ENCODE measurements around the gene CEP290. TPM values are rescaled to one million over a fixed set of nuclear protein-coding genes. Genes with fewer than 3 reads are reported as not detected.

Gene CEP290
- 9.6 to 12.3 TPM (median 10.7 TPM) in 3 replicates for total RNA-seq (2021)
- Bru-seq, nascent RNA: percentile 67 among the genes with signal in this experiment
- long read RNA-seq, experiment 1, full-length matches to known transcripts: 4 of 27 reads
- long read RNA-seq, experiment 1, partial matches to known transcripts: 15 of 27 reads
- long read RNA-seq, experiment 1, other reads (novel, unspliced or antisense): 8 of 27 reads
- long read RNA-seq, experiment 2, partial matches to known transcripts: 3 of 11 reads
- long read RNA-seq, experiment 2, other reads (novel, unspliced or antisense): 8 of 11 reads
- long read RNA-seq, experiment 3, partial matches to known transcripts: 6 of 6 reads
- long read RNA-seq, experiment 3, other reads (novel, unspliced or antisense): 0 of 6 reads

DNA sequence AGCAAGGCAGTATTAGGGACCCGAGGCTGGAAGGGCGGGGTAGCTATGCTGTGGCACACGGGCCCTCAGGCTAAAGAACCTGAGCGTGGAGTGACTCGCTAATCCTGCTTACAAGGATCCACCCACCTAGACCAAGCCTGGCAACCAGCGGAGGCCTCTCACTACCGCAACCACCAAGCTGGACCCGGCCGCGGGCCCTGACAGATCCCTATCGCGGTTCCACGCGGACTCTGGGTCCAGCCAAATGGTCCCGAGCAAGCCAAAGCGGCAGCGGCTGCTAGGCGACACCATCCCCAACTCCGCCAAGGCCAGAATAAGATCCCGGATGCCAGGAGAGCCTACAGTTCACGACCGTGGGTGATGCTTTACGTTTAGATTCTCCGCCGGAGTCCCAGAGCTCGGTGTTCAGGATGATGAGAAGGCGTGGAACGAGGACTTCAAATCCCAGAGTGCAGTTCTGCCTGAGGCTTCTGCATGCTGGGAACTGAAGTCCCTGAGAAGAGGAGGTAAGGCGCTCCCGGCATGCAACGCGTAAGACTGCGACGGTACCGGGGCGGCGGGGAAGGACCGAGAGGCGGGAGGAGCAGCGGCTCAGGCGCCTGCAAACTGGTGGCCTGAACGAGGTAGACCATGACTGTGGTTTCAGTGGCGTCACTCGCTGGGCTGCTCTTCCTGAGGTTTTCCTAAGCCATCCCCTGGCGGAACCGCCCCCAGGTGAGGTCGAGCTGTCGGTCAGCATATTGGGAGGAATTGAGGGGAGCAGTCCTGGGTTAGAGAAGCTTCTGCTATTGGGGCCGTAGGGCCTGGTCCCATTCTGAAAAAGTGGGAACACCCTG, at the start of gene CEP290, which contains the start of gene TMTC3:
TSS of gene CEP290 (minus strand) at position 315 of the 836 bp plus-strand sequence. CDS start 781 bp downstream, outside the sequence.
TSS of gene TMTC3 (plus strand) at position 534 of the 836 bp plus-strand sequence. CDS start 6,009 bp downstream, outside the sequence.
- POLR2A ChIA-PET: interaction anchor here (0.7 kb wide), 1 partner anchor 436 kb away, joined by 3 read pairs; no protein-coding TSS in a partner anchor
- H3K4me1 Mint-ChIP-seq: peaks cover 35% of the 10 kb centered on the region
- ATAC-seq (peak; percentile 95), DNase-seq (ENCODE audit: low spot score) (peak; percentile 93)
- CTCF ChIA-PET: interaction anchor here (0.6 to 1.2 kb wide), 2 partner anchors 251 to 436 kb away, joined by 3 to 7 read pairs; no protein-coding TSS in a partner anchor
- no peaks in the 10 kb centered on the region for H3K9me3 Mint-ChIP-seq
- no peak for TF ChIP-seq ZNF317 (CRISPR knock-in tag; IDR thresholded peaks at IDR 0.05; ENCODE audit: borderline replicate concordance, low read depth)
- TF ChIP-seq ZNF396 (CRISPR knock-in tag; IDR thresholded peaks at IDR 0.05; ENCODE audit: borderline replicate concordance): no peak
- peak; percentile 45 for TF ChIP-seq GABPB1 (CRISPR knock-in tag; IDR thresholded peaks at IDR 0.05)
- no peak for TF ChIP-seq EMX1 (CRISPR knock-in tag; IDR thresholded peaks at IDR 0.05)
- peak; percentile 70 for TF ChIP-seq MAX (CRISPR knock-in tag; IDR thresholded peaks at IDR 0.05)
- TF ChIP-seq ZNF671 (CRISPR knock-in tag; IDR thresholded peaks at IDR 0.05): no peak
- peak; percentile 42; the same call in 1 of the 2 replicates for TF ChIP-seq USF2 (CRISPR knock-in tag; IDR thresholded peaks at IDR 0.05)
- TF ChIP-seq ETV6 (CRISPR knock-in tag; IDR thresholded peaks at IDR 0.05): peak; percentile 71
- 0 out of 2 replicates have a peak, but pooled peaks have one; percentile 20 for TF ChIP-seq GTF2I (CRISPR knock-in tag; conservative IDR thresholded peaks at IDR 0.05)
- TF ChIP-seq, protein P1, sequence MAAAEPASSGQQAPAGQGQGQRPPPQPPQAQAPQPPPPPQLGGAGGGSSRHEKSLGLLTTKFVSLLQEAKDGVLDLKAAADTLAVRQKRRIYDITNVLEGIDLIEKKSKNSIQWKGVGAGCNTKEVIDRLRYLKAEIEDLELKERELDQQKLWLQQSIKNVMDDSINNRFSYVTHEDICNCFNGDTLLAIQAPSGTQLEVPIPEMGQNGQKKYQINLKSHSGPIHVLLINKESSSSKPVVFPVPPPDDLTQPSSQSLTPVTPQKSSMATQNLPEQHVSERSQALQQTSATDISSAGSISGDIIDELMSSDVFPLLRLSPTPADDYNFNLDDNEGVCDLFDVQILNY (CRISPR knock-in tag; IDR thresholded peaks at IDR 0.05): 0 out of 2 replicates have a peak, but pooled peaks have one; percentile 15
- TF ChIP-seq ZNF121 (CRISPR knock-in tag; IDR thresholded peaks at IDR 0.05): peak; percentile 100
- peak; percentile 18; the same call in 1 of the 2 replicates for TF ChIP-seq FOXP4 (CRISPR knock-in tag; IDR thresholded peaks at IDR 0.05)
- TF ChIP-seq FOXK1 (CRISPR knock-in tag; IDR thresholded peaks at IDR 0.05): peak; percentile 36; the same call in 1 of the 2 replicates
- TF ChIP-seq, protein P2, sequence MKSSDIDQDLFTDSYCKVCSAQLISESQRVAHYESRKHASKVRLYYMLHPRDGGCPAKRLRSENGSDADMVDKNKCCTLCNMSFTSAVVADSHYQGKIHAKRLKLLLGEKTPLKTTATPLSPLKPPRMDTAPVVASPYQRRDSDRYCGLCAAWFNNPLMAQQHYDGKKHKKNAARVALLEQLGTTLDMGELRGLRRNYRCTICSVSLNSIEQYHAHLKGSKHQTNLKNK (CRISPR knock-in tag; IDR thresholded peaks at IDR 0.05): no peak
- TF ChIP-seq, protein P3, sequence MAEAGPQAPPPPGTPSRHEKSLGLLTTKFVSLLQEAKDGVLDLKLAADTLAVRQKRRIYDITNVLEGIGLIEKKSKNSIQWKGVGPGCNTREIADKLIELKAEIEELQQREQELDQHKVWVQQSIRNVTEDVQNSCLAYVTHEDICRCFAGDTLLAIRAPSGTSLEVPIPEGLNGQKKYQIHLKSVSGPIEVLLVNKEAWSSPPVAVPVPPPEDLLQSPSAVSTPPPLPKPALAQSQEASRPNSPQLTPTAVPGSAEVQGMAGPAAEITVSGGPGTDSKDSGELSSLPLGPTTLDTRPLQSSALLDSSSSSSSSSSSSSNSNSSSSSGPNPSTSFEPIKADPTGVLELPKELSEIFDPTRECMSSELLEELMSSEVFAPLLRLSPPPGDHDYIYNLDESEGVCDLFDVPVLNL (CRISPR knock-in tag; IDR thresholded peaks at IDR 0.05; ENCODE audit: borderline replicate concordance, low read depth): no peak
- TF ChIP-seq ZNF232 (CRISPR knock-in tag; IDR thresholded peaks at IDR 0.05): 0 out of 2 replicates have a peak, but pooled peaks have one; percentile 21
- TF ChIP-seq HMGXB4 (CRISPR knock-in tag; IDR thresholded peaks at IDR 0.05): 0 out of 2 replicates have a peak, but pooled peaks have one; percentile 40
- H3K27me3 Mint-ChIP-seq (ENCODE audit: low read depth): no peaks in the 10 kb centered on the region; the same call in 1 of the 2 replicates
- H3K4me3 Mint-ChIP-seq: peak within 1 kb of the TSS; percentile 92
- H3K27ac Mint-ChIP-seq: peak within 1 kb of the TSS; percentile 89
- no peaks in the 10 kb centered on the region; the same call in 1 of the 2 replicates for H3K36me3 Mint-ChIP-seq

Measured in WTC11 (cell line).